ENCODE data around the gene BACH2. TPM values are rescaled to one million over a fixed set of nuclear protein-coding genes. Genes with fewer than 3 reads are reported as not detected.

Gene BACH2
- total and polyA plus RNA-seq, 10 of the 15 experiments (the other 5 are each of a cell fraction or from before 2014, with no cell fraction given), result 0.03 to 0.28 (median 0.04) TPM; not detected in 3

- ChIA-PET SMC1A (ENCODE audit: uncharacterized antibody, unreplicated experiment) (interaction anchor here (0.6 kb wide), 1 partner anchor 19 kb away, joined by 3 read pairs; no protein-coding TSS in a partner anchor), CTCF (no interaction called here), POLR2A (no interaction called here), RAD21 (ENCODE audit: unreplicated experiment) (no interaction called here)
- no peak overlapping the region for H3K27ac ChIP-seq (ENCODE audit: control insufficient read depth, insufficient read depth)
- in situ Hi-C loops (cut with MboI) (no loop called here), intact Hi-C loops (cut with micrococcal nuclease; ENCODE audit: unreplicated experiment) (no loop called here)
- no peak overlapping the region for H2AFZ ChIP-seq (ENCODE audit: control insufficient read depth, low read depth, low read length)
- DNase-seq (ENCODE audit: low read depth, low spot score), result no peak
- no peaks in the 10 kb centered on the region for H3K79me2 ChIP-seq (ENCODE audit: control insufficient read depth, insufficient read depth, low read length)
- BruUV-seq (replicated peaks), result no TSS peak
- H3K9ac ChIP-seq (ENCODE audit: control insufficient read depth, insufficient read depth, low read length), result no peak overlapping the region
- no peaks in the 10 kb centered on the region for H4K20me1 ChIP-seq (ENCODE audit: control insufficient read depth, insufficient read depth)
- no peaks in the 10 kb centered on the region for H3K9me3 ChIP-seq (replicated peaks; ENCODE audit: control insufficient read depth, insufficient read depth, low read length)
- WGBS (ENCODE audit: insufficient coverage, insufficient replicate concordance, low lambda C conversion rate, missing lambda C conversion rate), result 43% methylated on average over 4 of the region's 4 CpGs
- no peak overlapping the region for H3K4me2 ChIP-seq (ENCODE audit: control insufficient read depth, insufficient read depth)
- no peaks in the 10 kb centered on the region for H3K36me3 ChIP-seq (ENCODE audit: control insufficient read depth in 2 of 2, insufficient read depth in 2 of 2, low read length in 1 of 2)
- no peak overlapping the region for H3K4me3 ChIP-seq
- no peaks in the 10 kb centered on the region for H3K27me3 ChIP-seq (replicated peaks in 1 of 2; ENCODE audit: control insufficient read depth in 2 of 2, insufficient read depth in 2 of 2, low read length in 1 of 2)
- FAIRE-seq, result no peak
- no peak for TF ChIP-seq RUNX3 (IDR thresholded peaks at IDR 0.05; ENCODE audit: low read length)
- no peak for TF ChIP-seq SRF (IDR thresholded peaks at IDR 0.05; ENCODE audit: low read depth in 2 of 2, low read length in 2 of 2)
- TF ChIP-seq PML (IDR thresholded peaks at IDR 0.05; ENCODE audit: low read length), result no peak
- TF ChIP-seq ETV6 (conservative IDR thresholded peaks at IDR 0.05 in 1 of 2, IDR thresholded peaks at IDR 0.05 in 1 of 2; ENCODE audit: borderline replicate concordance in 1 of 2, low read depth in 1 of 2), result no peak
- no peaks in the 10 kb centered on the region for H3K4me1 ChIP-seq (ENCODE audit: control insufficient read depth, insufficient read depth, low read length)
- ATAC-seq, result no peak
Measured at GRCh38 chr6:90168693-90169131, 127.9 kb downstream of the BACH2 start.

DNA sequence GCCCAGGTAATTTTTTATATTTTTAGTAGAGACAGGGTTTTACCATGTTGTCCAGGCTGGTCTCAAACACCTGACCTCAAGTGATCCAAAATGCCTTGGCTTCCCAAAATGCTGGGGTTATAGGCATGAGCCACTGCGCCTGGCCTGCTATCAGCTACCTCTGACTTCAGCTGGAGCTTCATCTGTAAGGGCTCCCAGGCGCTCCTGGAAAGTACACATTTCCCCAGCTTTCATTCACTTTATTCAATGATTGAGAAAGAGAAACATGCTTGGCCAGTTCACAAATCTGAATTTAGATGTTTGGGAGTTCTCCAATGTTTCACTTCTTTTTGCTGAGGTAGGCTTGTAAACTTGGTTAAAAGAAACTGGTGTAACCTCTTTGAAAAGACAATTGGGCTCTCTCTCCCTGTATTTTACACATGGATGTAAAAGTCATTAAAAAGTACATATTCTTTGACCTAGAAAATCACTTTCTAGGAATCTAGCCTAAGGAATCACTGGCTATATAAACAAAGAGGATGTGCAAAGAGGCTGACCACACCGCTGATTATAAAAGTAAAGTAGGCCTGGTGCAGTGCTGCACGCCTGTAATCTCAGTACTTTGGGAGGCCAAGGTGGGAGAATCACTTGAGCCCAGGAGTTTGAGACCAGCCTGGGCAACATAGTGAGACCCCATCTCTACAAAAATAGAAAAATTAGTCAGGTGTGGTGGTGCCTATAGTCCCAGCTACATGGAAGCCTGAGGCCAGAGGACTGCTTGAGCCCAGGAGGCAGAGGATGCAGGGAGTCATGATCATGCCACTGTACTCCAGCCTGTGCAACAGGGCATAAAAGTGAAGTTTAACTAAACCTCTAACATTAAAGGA is 128.9 kb downstream of the BACH2 start:
- no peaks in the 10 kb centered on the region for H4K20me1 ChIP-seq (ENCODE audit: control insufficient read depth, insufficient read depth)
- WGBS (ENCODE audit: insufficient coverage, insufficient replicate concordance, low lambda C conversion rate, missing lambda C conversion rate), result 36% methylated on average over 4 of the region's 4 CpGs
- TF ChIP-seq, protein P1, sequence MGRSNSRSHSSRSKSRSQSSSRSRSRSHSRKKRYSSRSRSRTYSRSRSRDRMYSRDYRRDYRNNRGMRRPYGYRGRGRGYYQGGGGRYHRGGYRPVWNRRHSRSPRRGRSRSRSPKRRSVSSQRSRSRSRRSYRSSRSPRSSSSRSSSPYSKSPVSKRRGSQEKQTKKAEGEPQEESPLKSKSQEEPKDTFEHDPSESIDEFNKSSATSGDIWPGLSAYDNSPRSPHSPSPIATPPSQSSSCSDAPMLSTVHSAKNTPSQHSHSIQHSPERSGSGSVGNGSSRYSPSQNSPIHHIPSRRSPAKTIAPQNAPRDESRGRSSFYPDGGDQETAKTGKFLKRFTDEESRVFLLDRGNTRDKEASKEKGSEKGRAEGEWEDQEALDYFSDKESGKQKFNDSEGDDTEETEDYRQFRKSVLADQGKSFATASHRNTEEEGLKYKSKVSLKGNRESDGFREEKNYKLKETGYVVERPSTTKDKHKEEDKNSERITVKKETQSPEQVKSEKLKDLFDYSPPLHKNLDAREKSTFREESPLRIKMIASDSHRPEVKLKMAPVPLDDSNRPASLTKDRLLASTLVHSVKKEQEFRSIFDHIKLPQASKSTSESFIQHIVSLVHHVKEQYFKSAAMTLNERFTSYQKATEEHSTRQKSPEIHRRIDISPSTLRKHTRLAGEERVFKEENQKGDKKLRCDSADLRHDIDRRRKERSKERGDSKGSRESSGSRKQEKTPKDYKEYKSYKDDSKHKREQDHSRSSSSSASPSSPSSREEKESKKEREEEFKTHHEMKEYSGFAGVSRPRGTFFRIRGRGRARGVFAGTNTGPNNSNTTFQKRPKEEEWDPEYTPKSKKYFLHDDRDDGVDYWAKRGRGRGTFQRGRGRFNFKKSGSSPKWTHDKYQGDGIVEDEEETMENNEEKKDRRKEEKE (IDR thresholded peaks at IDR 0.05), result no peak
- TF ChIP-seq EED (IDR thresholded peaks at IDR 0.05; ENCODE audit: low read depth), result no peak
- TF ChIP-seq REST (IDR thresholded peaks at IDR 0.05; ENCODE audit: low read depth, low read length), result no peak
- TF ChIP-seq ASH2L (IDR thresholded peaks at IDR 0.05; ENCODE audit: borderline replicate concordance, low read depth), result no peak
- no peak for TF ChIP-seq SIN3A (IDR thresholded peaks at IDR 0.05; ENCODE audit: low read depth, low read length)
- TF ChIP-seq ZSCAN29 (IDR thresholded peaks at IDR 0.05), result no peak

More for the DNA sequence above, 128.9 kb downstream of the BACH2 start:
- in situ Hi-C loops (cut with MboI) (no loop called here), intact Hi-C loops (cut with micrococcal nuclease; ENCODE audit: unreplicated experiment) (no loop called here)
- Histone ChIP-seq H3K27me3 (replicated peaks in 1 of 2; ENCODE audit: control insufficient read depth in 2 of 2, insufficient read depth in 2 of 2, low read length in 1 of 2) (no peaks in the 10 kb centered on the region), H3K4me1 (ENCODE audit: control insufficient read depth, insufficient read depth, low read length) (no peaks in the 10 kb centered on the region), H2AFZ (ENCODE audit: control insufficient read depth, low read depth, low read length) (no peak overlapping the region), H3K9me3 (replicated peaks; ENCODE audit: control insufficient read depth, insufficient read depth, low read length) (no peaks in the 10 kb centered on the region), H3K9ac (ENCODE audit: control insufficient read depth, insufficient read depth, low read length) (no peak overlapping the region), H3K4me2 (ENCODE audit: control insufficient read depth, insufficient read depth) (no peak overlapping the region), H3K36me3 (ENCODE audit: control insufficient read depth in 2 of 2, insufficient read depth in 2 of 2, low read length in 1 of 2) (no peaks in the 10 kb centered on the region), H3K79me2 (ENCODE audit: control insufficient read depth, insufficient read depth, low read length) (no peaks in the 10 kb centered on the region), H3K27ac (ENCODE audit: control insufficient read depth, insufficient read depth) (no peak overlapping the region), H3K4me3 (no peak overlapping the region)
- ChIA-PET POLR2A (no interaction called here), RAD21 (ENCODE audit: unreplicated experiment) (no interaction called here), SMC1A (ENCODE audit: uncharacterized antibody, unreplicated experiment) (no interaction called here), CTCF (no interaction called here)
- DNase-seq (ENCODE audit: low read depth, low spot score) (no peak), ATAC-seq (no peak), FAIRE-seq (no peak)
- BruUV-seq (replicated peaks), result no TSS peak
